Smooth muscle cell (in vitro differentiated cells): ENCODE measurements around the gene CDK8. TPM values are rescaled to one million over a fixed set of nuclear protein-coding genes. Genes with fewer than 3 reads are reported as not detected.

ENCODE experiments used
- DNase-seq: peaks from one replicate; lab custom pipeline; 2025; ENCODE audit not compliant: unreplicated experiment; lab: John Stamatoyannopoulos, UW
- H2AFZ ChIP-seq: fragments of 200-600 bp; sonication (generic); 2 replicates; pipeline ENCODE4 v1.6.0; 2016; ENCODE audit warnings: antibody characterized with exemption, low read depth, mild to moderate bottlenecking
- H3F3A ChIP-seq: fragments of 200-600 bp; sonication (generic); 2 replicates; pipeline ENCODE4 v1.6.0; 2017; ENCODE audit warnings: antibody characterized with exemption, low read depth
- H3K27ac ChIP-seq: fragments of 200-600 bp; sonication (generic); 2 replicates; pipeline ENCODE4 v1.5.1; 2016; ENCODE audit warnings: low read depth, mild to moderate bottlenecking
- H3K27me3 ChIP-seq: fragments of 200-600 bp; sonication (generic); 2 replicates; pipeline ENCODE4 v1.6.1; 2016; ENCODE audit warnings: low read depth, mild to moderate bottlenecking
- H3K36me3 ChIP-seq: fragments of 200-600 bp; sonication (generic); 2 replicates; pipeline ENCODE4 v1.5.1; 2016; ENCODE audit warnings: low read depth
- H3K4me1 ChIP-seq: fragments of 200-600 bp; sonication (generic); 2 replicates; pipeline ENCODE4 v1.5.1; 2016; ENCODE audit warnings: low read depth
- H3K4me2 ChIP-seq: fragments of 200-600 bp; sonication (generic); 2 replicates; pipeline ENCODE4 v1.6.0; 2016; ENCODE audit warnings: mild to moderate bottlenecking
- H3K4me3 ChIP-seq: fragments of 200-600 bp; sonication (generic); 2 replicates; pipeline ENCODE4 v1.5.1; 2016; ENCODE audit warnings: mild to moderate bottlenecking
- H3K79me2 ChIP-seq: fragments of 200-600 bp; sonication (generic); 2 replicates; pipeline ENCODE4 v1.6.0; 2016; ENCODE audit warnings: low read depth, mild to moderate bottlenecking
- H3K9ac ChIP-seq: fragments of 200-600 bp; sonication (generic); 2 replicates; pipeline ENCODE4 v1.6.0; 2016; ENCODE audit warnings: low read depth
- H3K9me3 ChIP-seq: fragments of 200-600 bp; sonication (generic); replicated peaks from 2 replicates; pipeline ENCODE4 v1.5.1; 2016; ENCODE audit warnings: low read depth
- H4K20me1 ChIP-seq: fragments of 200-600 bp; sonication (generic); 2 replicates; pipeline ENCODE4 v1.6.0; 2016; ENCODE audit warnings: low read depth
- WGBS: methylation state at CpG from one replicate; pipeline ENCODE4 v1.1.7; 2016; ENCODE audit warnings: low lambda C conversion rate; 5-methylcytosine and 5-hydroxymethylcytosine counted together
- polyA plus RNA-seq: library from polyadenylated mRNA; unstranded; fragments of >200 nt; fragmentation: Nextera tagmentation; extraction: Ambion mirVana; gene quantifications from 2 replicates; pipeline ENCODE4 v1.2.1, GENCODE V29; 2016
- total RNA-seq: library from RNA; depleted of rRNA; stranded (reverse); fragments of >200 nt; gene quantifications from 2 replicates; pipeline ENCODE4 v1.2.3, GENCODE V29; 2014
- TF ChIP-seq, protein P1 (sequence below): fragments of 200-600 bp; sonication (generic); IDR thresholded peaks from 2 replicates; pipeline ENCODE4 v1.5.1; 2017; ENCODE audit warnings: borderline replicate concordance, mild to moderate bottlenecking, antibody characterized with exemption; ENCODE audit not compliant: insufficient read depth, poor library complexity, severe bottlenecking

Gene CDK8
- total and polyA plus RNA-seq, 2 experiments from 2014 or later, result 12.6 to 45.4 TPM

DNA sequence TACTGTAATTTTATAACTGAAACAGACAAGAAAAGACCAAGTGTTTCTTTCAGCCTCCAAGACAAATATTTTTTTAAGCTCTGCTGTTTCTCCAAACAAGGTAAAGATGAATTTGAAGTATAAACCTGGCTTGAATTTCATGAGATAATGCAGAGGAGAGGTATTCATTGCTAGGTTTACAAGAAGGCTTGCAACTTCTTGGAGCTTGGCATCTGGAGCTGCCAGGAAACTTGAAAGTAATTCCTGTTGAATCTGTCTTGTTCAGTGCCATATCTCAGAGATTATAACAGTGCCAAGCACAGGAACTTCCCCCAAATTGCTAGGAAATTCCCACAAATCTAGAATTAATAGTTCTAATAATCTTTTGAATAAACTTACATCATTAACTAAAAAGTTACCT is 70.9 kb downstream of the CDK8 start:
- Histone ChIP-seq H3K4me2 (no peak overlapping the region), H3K27ac (no peak overlapping the region), H3K27me3 (no peaks in the 10 kb centered on the region), H2AFZ (no peak overlapping the region), H4K20me1 (peaks cover 99% of the 10 kb centered on the region), H3K9me3 (no peaks in the 10 kb centered on the region), H3K4me1 (peaks cover 6% of the 10 kb centered on the region), H3K9ac (no peak overlapping the region), H3K4me3 (no peak overlapping the region), H3K36me3 (no peaks in the 10 kb centered on the region), H3F3A (no peaks in the 10 kb centered on the region), H3K79me2 (peaks cover 38% of the 10 kb centered on the region)
- TF ChIP-seq, protein P1, sequence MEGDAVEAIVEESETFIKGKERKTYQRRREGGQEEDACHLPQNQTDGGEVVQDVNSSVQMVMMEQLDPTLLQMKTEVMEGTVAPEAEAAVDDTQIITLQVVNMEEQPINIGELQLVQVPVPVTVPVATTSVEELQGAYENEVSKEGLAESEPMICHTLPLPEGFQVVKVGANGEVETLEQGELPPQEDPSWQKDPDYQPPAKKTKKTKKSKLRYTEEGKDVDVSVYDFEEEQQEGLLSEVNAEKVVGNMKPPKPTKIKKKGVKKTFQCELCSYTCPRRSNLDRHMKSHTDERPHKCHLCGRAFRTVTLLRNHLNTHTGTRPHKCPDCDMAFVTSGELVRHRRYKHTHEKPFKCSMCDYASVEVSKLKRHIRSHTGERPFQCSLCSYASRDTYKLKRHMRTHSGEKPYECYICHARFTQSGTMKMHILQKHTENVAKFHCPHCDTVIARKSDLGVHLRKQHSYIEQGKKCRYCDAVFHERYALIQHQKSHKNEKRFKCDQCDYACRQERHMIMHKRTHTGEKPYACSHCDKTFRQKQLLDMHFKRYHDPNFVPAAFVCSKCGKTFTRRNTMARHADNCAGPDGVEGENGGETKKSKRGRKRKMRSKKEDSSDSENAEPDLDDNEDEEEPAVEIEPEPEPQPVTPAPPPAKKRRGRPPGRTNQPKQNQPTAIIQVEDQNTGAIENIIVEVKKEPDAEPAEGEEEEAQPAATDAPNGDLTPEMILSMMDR, result no peak
- no peak for DNase-seq

DNA sequence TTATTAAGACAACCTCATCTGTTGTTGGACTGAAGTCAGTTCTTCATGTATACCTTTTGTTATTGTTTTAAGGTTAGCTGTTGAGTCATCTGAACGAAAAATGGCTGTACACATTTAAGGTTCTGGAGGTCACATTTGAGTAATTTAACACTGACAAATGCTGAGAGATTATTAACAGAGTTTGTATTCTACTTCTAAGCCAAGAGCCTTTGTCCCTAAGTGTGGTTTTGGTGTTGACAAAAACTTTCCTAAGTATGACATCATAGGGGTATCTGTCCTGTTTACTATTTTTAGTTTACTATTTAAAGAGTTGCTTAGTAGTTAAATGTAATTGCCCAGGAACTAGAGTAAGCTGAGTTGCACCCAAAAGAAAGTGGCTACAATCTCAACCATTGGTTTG is 71.9 kb downstream of the CDK8 start:
- Histone ChIP-seq H3K27ac (no peak overlapping the region), H3K4me3 (no peak overlapping the region), H3F3A (no peaks in the 10 kb centered on the region), H3K4me2 (no peak overlapping the region), H3K27me3 (no peaks in the 10 kb centered on the region), H3K4me1 (peaks cover 6% of the 10 kb centered on the region), H3K36me3 (no peaks in the 10 kb centered on the region), H4K20me1 (peaks cover 100% of the 10 kb centered on the region), H3K9ac (no peak overlapping the region), H2AFZ (no peak overlapping the region), H3K79me2 (peaks cover 40% of the 10 kb centered on the region), H3K9me3 (no peaks in the 10 kb centered on the region)
- WGBS, result 50% methylated on average over 1 of the region's 1 CpG
- TF ChIP-seq, protein P1, result no peak
- DNase-seq, result no peak

DNA sequence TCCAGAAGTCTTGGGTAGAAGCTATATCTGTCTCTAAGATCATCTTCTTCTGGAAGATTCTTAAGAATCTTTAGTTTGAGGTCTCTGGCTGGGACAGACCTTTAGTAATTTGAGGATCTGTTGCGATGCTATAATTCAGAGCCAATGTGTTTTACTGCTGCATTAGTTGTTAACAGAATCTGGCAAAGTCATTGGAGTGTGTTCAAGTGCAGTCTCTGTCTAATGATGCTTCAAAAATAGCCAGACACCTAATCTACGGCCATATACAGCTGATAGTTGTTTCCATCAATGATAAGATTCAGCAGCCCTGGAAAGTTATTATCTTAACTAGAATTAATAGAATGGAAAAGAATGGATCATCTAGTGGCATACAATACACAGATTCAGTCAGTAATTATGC is 72.6 kb downstream of the CDK8 start:
- Histone ChIP-seq H3K9ac (no peak overlapping the region), H4K20me1 (peaks cover 100% of the 10 kb centered on the region), H3K4me2 (no peak overlapping the region), H3K36me3 (no peaks in the 10 kb centered on the region), H3K4me3 (no peak overlapping the region), H3F3A (no peaks in the 10 kb centered on the region), H2AFZ (no peak overlapping the region), H3K9me3 (no peaks in the 10 kb centered on the region), H3K79me2 (peaks cover 40% of the 10 kb centered on the region), H3K27ac (no peak overlapping the region), H3K27me3 (no peaks in the 10 kb centered on the region), H3K4me1 (peaks cover 6% of the 10 kb centered on the region)
- TF ChIP-seq, protein P1, result no peak
- 56% methylated on average over 2 of the region's 2 CpGs for WGBS
- DNase-seq, result no peak

DNA sequence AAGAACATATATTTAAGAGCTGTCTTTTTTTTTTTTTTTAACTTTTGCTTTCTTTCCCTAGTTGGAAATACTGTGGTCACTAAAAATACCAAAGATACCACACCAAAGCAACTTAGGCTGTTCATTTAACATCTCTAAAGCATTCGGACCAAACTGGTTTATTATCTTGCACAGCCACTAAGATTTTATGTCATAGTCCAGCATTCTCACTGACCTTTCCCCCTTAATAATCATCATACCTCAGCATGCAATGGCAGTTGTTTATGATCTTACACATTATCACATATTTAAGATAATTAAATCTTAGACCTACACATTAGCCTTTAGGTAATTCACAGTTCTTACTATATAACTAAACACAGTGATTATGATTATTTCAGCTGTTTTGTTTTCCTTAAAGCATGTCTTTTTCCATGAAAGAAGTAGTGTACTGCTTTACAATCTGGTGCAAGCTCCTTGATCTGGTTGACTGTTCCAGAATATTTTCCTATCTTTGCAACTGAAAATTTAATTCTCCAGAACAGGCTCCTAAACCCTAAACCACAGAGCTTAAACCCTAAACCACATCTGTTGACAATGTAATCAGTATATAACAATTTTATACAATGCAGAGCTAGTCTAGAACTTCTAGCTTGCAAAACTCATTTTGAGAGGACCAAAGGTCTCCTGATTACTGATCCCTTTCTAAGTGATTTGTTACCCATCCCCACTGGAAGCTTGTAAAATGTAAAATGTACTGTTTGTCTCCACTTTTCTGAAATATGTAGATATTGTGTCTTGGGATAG is 74.2 kb downstream of the CDK8 start:
- H3K79me2 ChIP-seq, result peaks cover 48% of the 10 kb centered on the region

More for the DNA sequence above, 74.2 kb downstream of the CDK8 start:
- TF ChIP-seq, protein P1, result no peak
- Histone ChIP-seq H3K9me3 (no peaks in the 10 kb centered on the region), H3K27ac (no peak overlapping the region), H3F3A (no peaks in the 10 kb centered on the region), H3K9ac (no peak overlapping the region), H2AFZ (no peak overlapping the region), H3K4me2 (peak overlapping the region; percentile 7), H3K36me3 (no peaks in the 10 kb centered on the region), H3K4me3 (no peak overlapping the region), H4K20me1 (peaks cover 100% of the 10 kb centered on the region), H3K4me1 (peaks cover 6% of the 10 kb centered on the region), H3K27me3 (no peaks in the 10 kb centered on the region)
- 6% methylated on average over 1 of the region's 1 CpG for WGBS
- DNase-seq, result no peak
